TTC549 (cell line): Measurements from ENCODE around the gene TGFBR3.

ENCODE experiments used
- FAIRE-seq: peaks from 2 replicates; lab custom pipeline; 2012; peaks lifted over from hg19 to GRCh38; lab: Jason Lieb, UNC

TGFBR3 gene

GRCh38 chr1:91826248-91826647 lies 59.7 kb downstream of the TGFBR3 start:
- no peak for FAIRE-seq

DNA sequence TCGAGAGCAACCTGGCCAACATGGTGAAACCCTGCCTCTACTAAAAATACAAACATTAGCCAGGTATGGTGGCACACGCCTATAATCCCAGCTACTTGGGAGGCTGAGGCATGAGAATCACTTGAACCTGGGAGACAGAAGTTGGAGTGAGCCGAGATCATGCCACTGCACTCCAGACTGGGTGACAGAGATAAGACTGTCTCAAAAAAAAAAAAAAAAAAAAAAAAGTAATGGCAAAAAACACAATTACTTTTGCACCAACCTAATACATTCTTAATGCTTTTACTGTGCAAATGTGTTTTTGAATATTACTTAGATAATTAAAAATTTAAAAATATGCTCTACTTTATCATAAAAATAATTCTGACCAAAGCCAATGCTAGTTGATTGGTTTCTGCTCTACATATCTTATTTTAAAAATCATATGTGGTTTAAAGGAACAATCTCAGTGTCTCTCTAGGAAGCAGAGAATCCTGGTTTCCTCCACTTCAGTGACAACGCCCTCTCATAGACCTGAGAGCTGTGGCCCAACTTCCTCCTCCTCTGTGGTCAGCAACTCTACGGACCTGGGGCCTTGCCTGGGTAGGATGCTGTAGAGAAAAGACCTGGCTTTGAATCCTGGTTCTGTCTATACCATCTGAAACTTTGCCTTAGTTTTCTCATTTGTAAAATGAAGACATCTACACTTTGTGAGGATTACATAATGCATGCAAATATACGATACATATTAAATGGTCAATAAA lies 64.7 kb downstream of the TGFBR3 start:
- FAIRE-seq: no peak

GRCh38 chr1:91819038-91819788 lies 66.7 kb downstream of the TGFBR3 start:
- FAIRE-seq: no peak

GRCh38 chr1:91818713-91818975 lies 67.3 kb downstream of the TGFBR3 start:
- no peak for FAIRE-seq

DNA sequence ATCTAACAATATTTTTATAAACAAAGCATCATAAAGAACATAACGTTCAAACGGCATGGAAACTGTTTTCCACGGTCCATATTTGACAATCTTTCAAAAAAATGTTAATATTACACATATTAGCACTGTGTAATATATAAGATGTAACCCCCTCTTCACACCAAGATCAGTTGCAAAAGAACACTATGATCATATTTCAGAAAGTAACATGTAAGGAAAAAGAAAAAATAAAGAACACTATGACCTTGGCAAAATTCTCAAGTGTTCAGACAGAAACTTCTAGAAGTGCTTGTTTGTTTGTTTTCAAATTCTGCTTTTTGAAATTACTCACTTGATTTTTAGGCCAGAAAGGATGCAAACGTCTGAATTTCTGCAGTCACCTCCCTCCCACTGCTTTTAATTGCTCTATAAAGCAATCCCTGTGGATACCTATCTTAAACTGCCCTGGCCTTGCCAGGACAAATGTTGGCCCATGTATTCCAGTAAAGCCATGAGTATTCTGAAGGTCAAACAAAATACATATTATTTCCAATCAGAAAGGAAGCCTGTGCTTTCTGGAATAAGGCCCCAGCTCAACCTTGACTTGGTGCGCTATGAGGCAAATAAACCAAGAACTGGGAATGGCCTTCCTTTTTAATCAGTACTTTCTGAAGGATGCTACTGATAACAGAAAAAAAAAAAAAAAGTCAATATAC lies 68.6 kb downstream of the TGFBR3 start:
- FAIRE-seq: no peak

GRCh38 chr1:91816031-91816430 lies 69.9 kb downstream of the TGFBR3 start:
- no peak for FAIRE-seq

DNA sequence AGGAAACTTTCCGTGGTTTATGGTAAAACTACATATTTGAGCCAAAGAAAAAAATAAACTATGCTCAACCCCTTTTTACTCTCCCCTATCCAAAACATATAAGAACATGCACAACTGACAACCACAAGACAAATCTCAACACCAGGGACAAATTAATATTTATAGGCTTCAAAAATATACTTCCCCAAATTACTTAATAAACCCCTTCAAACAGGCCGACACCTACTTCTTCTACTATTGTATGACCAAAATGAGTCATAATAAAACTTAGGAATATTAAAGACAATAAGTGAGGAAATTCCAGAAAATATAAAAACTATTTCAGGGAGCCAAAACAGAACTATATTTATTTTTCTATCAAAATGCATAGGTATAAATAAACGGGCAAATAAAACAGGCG lies 71.5 kb downstream of the TGFBR3 start:
- no peak for FAIRE-seq

DNA sequence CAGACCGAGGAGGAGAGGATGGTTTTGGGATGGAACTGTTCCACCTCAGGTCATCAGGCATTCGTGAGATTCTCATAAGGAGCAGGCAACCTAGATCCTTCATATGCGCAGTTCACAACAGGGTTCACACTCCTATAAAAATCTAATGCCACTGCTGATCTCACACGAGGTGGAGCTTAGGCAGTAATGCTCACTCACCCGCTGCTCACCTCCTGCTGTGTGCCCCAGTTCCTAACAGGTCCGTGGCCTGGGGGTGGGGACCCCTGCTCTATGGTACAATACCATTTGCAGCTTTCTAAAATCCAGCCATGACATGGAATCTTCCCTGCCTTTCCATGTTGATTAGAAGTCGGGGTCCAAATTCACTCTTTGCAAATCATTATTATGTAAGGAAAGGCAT lies 72.1 kb downstream of the TGFBR3 start:
- no peak for FAIRE-seq

DNA sequence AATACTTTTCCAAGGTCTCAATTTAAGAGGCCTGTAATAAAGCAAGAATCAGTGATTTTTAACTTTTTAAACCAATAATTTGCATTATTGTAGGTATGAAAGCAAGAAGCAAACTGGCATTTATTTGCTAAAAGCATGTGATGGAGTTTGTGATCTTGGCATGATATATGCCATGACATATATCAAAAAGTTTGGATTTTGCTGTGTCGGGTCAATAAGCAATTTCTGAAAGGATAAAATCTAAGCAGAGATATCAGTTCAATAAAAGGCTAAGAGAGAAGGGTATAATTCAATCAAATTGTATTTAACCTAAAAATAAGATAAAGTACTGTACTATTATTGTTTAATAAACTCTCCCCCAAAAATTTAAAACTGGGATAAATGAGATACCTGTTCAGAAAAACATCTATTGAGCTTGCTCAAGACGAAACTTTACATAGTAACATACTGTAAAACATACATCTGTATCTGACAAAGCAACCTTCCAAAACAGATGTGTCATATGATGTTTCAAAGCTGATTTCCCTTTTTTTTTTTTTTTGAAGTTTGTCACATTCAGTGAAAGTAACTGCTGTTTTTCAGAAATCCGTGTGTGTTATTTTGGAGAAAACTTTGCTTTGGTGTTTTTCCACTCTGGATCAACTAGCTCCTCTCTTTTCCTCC lies 74.5 kb downstream of the TGFBR3 start:
- FAIRE-seq: no peak

GRCh38 chr1:91809317-91809716 lies 76.6 kb downstream of the TGFBR3 start:
- no peak for FAIRE-seq

GRCh38 chr1:91807921-91808620 lies 77.9 kb downstream of the TGFBR3 start:
- no peak for FAIRE-seq

DNA sequence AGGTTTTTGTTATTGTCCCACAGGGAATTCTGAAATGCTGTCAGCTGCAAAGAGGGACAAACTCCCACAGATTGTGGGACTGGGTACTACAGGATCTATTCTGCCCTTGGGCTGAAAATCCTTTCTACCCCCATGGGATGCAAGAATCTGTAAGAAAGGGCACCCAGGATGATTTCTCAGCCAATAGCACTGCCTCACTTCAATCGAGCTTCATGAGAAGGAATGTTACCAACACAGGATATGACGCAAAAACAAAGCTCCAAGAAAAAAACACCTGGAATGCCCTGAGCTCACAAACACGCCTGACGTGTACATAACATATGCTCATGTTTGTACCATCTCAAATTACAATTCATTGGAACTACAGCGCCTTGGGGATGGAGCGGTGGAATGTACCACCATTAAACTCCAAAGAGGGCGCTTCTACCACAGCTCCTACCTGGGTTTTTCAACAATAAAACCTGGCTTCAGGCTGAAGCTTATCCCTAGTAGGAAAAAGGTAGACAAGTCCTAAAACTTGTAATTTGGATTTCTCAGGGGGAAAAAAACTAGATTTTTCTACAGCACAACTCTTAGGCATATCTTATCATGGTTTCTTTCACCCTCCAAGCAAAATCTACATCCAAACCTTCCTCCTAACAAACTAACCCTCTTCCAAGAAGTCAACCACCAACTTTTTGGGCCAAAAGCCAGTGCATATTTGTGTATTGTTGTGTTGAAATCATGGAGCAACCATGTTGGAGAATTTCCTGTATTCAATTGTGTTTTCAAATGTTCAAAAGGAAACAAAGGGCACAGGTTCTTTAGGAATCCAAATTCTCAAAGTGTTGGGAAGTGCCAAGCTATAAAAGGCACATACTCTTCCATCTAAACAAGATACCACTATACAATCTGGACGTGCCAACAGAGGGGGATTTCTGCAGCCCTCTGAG lies 78.9 kb downstream of the TGFBR3 start:
- FAIRE-seq: no peak

DNA sequence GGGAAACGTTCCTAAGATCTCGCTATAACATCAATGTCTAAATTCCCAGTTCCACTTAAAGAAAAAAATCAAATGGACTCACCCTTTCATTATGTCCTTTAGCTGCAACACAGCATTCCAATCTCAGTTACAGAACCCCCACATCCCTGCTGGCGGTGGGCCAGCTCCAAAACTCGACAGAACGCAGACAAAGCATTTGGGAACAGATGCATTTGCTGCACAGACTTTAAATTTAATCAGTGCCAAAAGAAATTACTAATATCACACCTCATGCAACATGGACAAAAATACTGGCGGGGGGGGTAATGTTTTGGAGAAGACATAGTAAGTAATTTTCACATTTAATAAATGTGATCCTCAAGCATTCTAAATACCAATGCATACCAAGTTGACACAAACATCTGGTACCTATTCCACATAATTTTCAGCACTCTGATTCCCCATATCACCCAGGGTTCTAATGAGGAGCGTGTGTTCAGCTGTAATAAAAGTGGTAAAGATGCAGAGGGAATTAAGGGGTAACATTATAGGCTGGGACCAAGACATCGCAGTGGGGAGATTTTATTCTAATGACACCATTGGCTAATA lies 79.7 kb downstream of the TGFBR3 start:
- no peak for FAIRE-seq

- no peak for FAIRE-seq
Measured at GRCh38 chr1:91805311-91805801, 80.6 kb downstream of the TGFBR3 start.

DNA sequence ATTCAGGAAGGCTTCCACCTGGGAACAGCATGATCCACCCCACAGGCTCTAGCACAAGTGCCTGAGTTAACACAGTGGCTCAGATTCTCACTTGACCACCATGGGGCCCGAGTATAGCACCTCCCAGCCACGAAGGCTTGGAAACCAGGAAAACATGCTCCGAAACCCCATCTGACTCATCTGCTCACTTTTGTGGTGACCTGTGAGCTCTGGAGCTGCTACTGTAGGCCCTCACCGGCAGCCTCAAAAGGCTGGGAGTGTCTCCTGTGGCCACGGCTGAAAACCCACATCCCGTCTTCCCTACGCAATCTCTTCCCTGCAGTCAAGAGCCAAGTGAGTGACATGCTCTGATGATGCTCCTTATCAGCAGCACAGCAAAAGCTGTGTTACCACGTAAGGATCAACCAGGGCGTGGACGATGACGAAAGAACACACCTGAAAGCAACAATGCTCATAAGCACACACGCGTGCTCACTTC lies 81.4 kb downstream of the TGFBR3 start:
- no peak for FAIRE-seq

GRCh38 chr1:91803847-91804545 lies 82.0 kb downstream of the TGFBR3 start:
- no peak for FAIRE-seq

DNA sequence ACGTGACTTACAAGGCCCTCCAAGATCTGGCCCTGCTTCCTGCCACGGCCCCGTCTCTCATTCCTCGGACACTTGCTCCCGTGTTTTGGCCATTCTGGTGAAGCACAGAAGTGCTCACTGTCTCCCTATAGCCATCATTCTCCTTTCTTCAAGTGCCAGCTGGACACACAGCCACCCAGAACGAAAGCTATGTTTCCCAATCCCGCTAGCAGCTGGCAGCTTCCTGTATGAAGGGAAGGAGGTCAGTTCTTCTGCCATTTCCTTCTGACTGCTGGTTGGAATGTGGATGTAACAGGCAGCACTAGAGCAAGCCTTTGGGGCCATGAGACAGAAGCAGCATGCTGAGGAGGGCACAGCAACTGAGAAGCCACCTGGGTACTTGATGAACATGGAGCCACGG lies 82.8 kb downstream of the TGFBR3 start:
- FAIRE-seq: no peak

DNA sequence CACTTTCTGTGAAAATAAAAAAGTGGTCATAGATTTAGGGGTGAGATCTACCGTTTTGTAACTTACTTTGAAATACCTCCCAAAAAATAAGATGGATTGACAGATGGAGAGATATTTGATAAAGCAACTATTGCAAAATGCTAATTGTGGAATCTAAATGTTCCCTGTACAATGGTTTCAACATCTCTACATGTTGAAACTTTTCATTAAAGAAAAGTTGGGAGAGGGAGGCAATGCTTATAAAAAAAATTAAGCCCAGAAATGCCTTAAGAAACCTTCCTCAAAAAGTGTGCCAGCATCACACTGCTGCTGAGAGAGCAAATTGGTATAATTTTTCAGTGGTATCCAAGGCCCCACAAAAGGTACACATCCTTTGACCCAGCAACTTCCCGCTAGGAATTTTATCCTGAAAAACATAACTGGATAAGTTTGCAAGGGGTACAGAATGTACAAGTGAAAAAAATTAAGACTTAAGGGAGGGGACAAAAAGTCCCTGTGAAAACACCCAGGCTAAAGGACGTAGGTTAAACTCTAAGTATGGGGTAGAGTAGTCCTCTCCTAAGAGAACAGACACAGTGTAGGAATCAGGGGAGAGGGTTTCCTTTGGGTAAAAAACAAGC lies 84.3 kb downstream of the TGFBR3 start:
- FAIRE-seq: no peak

- FAIRE-seq: no peak
Measured at GRCh38 chr1:91799863-91800262, 86.1 kb downstream of the TGFBR3 start.
